HG03097 (cell line): Measurements from ENCODE around the gene ANGPTL2.

Experiments
- ATAC-seq: cut with Tn5 transposase; IDR thresholded peaks from one replicate; pipeline ENCODE4 v1.9.1; 2021; ENCODE audit not compliant: unreplicated experiment, low FRiP score

ANGPTL2 gene

DNA sequence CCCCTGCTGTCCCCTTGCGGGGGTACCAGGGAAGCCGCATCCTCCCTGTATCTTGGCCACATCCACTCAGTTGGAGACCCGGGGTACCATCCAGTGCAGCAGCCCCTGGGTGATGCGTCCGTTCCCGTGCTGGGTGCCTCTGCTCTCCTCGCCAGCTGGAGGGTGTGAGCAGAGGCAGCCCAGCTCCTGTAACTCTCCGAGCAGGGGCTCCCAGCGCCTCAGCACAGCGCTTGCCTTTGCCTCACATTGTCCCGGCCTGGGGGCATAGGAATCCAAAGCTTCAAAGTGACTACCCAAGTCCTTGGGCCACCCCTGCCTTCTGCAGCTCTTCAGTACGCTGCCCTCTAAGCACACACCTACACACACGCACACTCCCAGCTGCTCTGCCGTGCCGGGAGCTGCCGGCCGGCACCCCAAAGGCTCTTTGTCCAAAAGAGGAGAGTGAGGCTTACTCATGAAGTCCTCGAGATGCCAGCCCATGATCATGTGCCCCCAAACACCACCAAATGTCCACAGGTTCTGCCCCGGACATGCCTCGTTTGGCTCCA, 733 bp downstream of the ANGPTL2 start:
- no peak for ATAC-seq

DNA sequence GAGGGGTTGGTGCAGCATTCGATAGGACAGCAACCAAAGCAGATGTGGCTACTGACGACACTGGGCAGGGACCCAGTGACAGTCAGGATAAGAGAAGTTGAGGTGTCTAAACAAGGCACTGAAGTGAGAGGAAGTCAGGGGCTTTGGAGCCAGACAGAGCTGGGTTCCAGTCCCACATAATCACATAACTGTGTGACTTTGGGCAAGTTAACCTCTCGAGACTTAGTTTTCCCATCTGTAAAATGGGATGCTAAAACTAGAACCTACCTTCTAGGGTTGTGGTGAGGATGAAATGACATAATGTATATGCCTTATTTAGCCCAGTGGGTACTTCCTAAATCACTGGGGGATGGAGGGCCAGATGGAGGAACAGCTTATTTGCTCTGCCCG, 3.1 kb downstream of the ANGPTL2 start:
- ATAC-seq, result no peak

DNA sequence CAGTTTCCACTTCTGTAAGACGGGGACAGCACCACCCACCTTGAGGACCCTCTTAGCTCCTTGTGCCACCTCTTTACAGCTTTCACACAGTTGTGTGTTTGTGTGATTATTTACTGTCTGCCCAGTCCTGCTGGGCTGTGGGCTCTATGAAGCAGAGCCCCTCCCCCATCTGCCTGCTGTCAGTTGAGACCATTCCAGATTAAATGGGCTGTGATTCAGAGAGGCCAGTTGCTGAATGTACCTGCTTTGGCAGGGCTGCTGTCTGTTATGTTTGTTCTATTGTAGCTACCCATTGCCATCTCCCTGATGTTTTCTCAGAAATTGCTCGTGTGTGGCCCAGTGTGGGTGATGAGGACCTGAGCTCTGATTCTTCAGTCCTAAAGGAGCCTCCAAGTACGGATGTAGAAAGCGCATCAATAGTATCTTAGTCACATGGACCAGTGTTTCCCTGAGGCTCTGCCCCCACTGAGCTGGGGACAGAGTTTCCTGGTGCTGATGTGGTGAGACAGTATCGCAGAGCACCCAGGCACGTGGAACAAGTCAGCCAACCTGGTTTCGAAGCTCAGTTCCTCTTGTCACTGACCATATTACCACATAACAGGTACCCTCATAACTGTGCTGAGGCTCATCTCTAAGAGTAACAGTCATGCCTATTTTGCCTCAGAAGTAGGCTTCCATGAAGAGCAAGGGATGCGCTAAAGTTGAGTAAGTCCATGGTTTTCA, 3.7 kb downstream of the ANGPTL2 start:
- no peak for ATAC-seq

DNA sequence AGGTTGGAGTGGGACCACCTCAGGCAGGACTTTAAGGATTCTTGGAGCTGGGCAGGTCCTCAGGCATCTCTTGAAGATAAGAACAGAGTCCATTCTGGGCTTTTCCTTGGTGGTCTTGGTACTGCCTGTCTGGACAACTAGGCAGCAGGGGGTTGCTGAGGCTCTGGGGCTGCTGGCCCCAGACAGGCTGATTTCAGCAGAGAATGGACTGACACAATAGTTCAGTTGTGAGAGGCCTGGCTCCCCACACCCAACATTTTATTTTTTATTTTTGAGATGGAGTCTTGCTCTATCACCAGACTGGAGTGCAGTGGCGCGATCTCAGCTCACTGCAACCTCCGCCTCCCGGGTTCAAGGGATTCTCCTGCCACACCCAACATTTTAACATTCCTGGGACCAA, 4.6 kb downstream of the ANGPTL2 start:
- no peak for ATAC-seq

DNA sequence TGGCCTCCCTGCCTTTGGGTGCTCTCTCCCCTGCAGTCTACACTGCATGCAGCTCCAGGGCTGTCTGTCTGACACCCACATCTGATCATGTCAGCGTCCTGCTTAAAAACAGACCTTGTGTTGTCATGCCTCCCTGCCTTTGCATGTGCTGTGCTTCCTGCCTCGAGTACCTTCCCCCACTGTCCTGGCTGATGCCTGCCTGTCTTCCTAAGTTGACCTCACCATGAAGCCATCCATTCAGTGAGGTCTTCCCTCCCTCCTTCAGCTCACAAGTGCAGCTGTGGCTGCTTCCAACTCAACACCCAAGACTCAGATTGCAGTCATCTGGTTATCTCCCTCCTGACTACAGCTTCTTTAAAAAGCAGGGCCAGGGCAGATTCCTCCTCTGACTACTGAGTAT, 5.5 kb downstream of the ANGPTL2 start:
- no peak for ATAC-seq

DNA sequence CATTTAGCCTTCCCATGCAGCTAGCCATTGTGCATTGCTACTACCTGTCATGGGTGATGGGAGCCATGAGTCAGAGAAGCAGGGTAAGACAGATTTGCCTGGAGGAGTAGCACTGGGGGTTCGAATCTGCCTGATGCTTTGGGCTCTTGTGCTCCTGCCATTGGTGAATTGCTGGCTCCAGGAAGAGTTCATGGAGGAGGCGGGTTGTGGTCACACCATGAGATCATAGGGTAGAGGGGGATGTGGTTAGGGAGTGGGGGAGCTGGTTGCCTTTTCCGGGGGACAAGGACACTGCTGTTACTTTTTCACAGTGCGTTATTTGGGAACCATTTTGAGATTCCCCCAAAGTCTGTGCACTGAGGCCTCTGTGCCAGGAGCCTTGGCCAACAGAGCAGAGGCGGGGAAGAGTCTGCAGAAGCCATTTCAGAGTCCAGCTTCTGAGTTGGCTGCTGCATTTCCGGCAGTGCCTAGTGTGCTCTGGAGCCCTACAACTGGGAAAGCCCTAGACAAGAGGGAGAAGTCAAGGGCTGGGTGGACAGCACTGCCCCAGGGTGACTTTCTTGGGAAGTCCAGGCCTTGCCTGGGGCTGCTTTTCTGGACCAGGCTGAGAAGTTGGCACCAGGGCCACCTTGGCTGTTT, 6.2 kb downstream of the ANGPTL2 start:
- ATAC-seq, result no peak

DNA sequence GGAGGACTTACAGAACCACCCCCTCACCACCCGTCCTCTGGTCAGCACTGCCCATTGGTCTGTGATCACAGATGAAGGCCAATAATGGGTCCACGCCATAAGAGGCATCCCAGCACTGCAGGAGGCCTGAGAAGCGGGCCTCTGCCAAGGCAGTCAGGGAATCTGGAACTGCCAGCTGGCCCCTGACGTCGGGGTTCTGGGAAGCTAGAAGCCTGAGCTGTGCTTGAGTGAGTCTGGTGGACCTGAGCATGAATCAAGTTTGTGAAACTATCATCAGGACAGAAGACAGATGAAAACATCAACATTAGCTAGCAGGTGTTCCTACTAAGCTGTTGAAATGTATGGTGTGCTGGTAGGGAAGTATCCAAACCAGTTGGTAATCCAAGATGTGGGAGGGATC, 7.8 kb downstream of the ANGPTL2 start:
- ATAC-seq, result no peak

DNA sequence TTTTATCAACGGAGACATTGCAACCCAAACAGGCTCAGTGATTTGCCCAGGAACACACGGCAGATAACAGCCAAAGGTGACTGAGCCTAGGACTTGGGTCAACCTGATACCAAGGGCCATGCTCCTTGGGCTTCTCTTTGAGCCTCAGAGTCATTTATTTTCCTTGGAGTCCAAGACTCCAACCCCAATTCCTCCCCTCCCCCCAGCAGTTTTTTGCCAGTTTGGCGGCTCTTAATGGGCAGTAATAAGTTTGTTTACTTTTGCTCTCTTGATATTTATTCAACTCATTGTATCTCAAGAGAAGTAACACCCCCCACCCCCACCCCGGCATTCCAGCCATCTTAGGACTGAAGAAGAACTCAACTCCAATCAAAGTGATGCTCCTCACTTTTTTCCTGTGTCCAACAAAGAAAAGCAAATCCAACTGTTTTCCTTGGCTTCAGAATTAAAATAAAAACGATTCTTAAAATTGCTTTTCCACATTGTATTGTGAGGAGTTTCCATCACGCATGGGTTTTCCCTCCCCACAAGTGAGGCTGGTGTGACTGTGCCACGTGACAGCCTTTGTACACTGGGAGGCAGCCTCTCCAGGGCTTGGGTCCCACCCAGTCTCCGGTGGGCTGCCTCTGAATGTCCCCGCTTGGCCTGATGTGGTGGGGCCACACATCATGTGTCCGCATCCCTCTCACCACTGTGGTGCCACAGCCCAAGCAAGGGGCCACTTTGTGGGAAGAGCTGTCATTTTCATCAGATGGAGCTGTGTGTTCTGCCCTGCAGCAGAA, 9.1 kb downstream of the ANGPTL2 start:
- ATAC-seq, result no peak

DNA sequence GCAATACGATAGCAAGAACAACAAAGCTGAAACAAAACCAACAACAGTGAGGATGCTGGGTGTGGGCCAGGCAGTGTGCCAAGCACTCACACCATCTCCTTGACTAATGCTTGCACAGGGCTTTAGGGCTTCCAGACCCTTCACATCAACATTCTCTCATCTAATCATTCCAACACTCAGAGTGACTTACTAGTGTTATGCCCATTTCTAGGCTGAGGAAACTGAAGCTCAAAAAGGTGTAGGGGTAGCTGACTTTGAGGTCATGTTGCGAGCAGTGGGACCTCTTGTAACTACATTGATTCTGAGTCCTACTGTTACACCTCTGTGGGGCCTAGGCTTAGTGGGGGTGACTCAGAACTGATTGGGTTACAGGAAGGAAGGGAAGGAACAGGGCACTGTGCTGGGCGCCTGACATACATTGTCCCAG, 9.7 kb downstream of the ANGPTL2 start:
- no peak for ATAC-seq

DNA sequence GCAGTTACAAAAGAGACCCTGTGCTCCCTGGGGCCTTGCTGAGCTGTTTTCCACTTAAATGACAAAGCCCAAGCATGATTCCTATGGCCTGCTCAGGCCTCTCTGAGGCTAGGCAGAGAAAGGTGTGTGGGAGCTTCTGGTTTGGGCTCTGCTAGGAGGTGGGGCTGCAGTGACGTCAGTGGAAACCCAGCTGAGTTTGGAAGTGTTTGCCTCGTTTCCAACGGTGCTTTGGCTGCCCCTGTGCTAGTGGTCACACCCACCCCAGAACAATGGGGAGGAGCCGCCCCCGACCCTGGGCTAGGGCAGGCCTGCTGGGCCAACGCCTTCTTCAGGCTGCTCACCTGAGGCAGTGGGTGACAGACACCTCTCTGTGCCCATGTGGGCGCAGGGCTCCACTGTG, 10.4 kb downstream of the ANGPTL2 start:
- ATAC-seq, result no peak

DNA sequence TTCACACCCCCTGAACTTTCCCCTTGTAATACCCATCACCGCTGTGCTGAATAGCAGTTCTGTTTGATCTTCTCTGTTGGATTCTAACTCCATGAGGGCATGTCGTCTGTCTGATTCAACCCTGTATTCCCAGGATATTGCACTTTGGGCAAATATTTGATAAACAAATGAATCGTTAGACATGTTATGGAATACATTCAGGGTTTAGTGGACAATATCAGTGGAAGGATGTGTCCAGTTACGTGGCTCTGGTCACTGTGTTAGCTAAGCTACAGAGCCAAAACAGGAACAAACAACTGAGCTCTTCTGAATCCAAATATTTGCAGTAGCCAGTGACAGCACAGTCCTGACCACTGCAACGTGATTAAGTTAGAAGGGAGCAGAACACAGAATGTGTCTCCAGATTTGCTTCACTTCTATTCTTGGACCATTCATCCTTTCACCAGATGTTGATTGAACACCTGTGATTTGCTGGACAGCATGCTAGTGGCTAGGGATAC, 13.2 kb downstream of the ANGPTL2 start:
- ATAC-seq, result no peak

DNA sequence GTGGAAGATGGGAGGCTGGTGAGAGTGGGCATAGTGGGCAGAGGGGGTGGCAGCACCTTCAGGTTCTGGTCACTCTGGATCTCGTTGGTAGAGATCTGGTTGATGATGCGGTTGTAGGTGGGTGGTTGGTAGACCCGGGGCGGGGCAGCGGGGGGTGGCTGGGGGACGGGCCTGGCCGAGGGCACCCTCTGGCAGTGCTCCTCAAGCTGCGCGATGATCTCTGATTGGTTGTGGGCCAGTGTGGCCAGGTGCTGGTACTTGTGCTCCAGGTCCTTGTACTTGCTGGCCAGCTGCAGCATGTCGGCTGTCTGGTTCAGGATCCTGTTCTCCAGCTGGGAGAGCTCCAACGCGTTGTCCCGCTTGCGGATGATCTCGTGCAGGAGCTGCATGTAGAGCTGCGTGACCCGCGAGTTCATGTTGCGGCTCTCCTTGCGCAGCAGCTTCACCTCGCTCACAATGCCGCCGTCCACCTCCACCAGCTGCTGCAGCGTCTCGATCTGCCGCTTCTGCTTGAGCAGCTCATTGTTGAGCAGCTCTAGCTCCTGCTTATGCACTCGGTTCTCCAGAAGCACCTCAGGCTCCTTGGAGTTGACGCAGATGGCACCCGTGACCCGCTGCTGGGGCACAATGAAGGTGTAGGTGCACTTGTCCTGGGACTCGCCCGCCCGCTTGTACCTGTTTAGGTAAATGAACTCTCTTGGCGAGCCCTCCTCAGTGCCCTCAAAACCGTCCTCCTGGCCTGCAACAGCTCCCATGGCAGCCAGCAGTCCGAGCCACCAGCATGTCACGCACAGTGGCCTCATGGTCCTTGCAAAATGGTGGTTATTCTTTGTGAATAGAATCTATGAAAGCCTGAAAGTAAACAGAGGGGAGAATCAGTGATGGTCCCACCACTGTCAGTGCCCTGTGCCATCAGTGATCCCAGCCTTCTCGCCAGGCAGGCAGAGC, 14.2 kb downstream of the ANGPTL2 start:
- ATAC-seq, result no peak

DNA sequence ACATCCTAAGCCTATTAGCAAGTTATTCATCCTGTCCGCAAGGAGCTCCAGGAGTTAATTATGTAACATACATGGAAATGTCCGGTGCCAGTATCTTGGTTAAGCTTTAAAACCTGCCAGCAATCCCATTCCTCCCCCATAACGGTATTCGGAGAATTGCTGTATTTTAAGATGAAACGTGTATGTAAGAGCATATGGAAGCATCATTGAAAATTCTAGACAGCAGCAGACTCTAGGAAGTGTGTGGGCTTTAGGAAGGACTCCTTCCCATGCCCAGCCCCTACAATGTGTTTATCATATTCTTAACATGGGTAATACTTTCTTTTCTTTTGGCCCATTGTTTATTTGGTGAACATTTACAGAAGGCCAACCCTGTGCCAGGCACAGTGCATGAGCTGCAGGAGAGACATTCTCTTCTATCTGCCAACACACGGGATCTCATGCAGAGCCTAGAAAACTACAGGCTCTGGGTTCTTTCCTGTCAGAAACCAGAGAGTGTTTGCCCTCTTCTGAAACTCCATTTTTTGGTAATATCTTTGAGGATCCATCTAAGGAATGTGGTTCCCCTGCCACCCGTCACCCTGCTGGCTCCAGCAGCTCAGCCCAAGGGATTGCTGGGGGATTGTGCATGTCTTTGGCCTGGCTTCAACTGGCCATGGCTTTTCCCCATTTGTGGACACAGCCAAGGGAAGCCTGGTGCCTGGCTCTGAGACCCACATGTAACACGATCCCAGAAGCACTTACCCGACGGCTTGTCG, 15.1 kb downstream of the ANGPTL2 start:
- no peak for ATAC-seq

DNA sequence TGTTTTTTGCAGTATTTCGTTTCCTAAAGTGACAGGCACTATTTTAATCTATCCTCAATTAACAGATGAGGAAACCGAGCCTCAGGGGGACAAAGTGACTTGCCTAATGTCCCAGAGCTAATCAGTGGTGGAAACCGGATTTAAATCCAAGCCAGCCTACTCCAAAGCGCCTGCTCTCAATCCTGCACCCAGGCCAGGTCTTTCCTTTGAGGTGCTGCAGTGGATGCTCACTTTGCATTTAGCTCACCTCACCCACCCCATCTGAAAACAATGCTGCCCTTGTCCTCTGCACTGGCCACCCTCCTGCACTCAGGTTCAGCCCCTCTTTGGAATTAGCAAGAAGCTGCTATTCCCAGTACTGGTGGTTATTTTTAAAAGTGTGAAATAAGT, 16.0 kb downstream of the ANGPTL2 start:
- ATAC-seq, result no peak

DNA sequence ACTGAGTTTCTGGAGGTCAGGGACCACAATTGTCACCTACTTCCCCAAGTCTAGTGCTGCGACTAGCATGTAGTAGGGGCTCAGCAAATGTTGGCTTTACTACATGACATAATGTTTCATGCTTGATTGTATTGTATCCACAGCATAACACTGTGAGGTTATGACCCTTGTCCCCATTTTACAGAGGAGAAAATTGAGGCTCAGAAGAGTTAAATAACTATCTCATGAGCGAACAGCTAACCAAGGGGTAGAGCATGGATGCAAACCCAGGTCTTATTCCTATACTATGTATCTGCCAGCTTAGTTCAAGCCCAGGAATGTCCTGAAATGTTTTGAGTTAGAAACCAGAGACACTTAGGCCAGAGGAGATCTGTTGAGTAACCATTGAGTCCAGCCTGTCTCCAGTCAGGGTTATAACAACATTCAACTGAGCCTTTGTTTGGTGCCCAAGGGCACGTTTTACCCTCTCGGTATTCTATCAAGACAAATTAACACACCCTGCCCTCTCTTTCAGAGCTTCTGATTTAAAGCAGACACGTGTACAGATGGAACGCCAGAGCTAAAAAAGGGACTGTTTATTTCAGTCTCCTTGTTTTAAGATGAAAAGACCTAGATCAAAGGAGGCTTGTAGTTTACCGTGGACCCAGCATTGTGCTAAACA, 16.5 kb downstream of the ANGPTL2 start:
- ATAC-seq, result no peak

DNA sequence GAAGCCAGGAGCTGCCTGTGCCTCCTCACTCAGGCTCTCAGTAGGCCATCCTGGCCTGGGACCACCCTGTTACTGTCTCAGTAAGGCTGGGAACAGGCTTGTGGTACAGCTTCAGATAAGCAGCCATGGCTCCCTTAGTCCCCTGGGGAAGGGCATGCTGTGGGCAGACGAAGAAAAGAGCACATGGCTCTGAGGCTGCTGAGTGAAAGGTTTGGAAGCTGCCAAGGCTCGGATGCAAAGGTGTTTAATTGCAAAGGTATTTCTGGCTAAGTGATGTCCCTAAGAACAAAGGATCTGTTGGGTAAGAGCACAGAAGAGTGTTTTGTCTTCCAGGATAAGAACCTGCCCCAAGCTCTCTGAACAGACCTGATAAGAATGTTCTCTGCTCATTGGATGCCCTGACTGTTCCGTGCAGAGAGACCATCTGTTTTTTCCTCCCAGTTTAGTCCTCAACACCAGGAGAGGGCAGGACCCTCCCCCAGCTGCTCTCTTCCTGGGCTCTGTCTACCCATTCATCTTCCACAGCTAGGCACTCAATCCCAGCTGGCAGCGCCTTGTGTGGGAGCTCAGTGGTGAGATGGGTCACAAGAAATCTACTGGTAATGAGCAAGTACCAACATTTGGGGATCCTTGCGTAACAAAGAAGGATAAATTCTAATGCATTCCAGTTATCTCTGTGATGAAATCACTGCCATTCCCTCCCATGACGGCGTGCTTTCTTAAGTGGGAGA, 17.7 kb downstream of the ANGPTL2 start:
- no peak for ATAC-seq

DNA sequence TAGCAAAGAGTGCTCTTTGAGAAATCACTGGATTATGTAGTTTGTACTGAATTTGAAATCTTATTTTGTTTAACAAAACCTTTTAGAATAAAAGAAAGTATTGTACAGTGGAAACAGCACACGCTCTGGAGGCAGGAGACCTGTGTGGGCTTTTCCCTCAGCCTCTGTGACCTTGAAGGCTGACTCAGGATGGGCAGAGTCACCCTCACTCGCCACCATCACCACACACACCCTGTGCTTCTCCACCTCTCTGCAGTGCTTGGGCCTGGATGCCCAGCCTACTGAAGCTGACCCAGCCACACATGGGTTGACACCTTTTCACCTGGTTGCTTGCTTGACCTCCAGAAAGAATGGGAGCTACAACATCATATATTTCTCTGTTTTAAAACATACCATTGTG, 19.6 kb downstream of the ANGPTL2 start:
- ATAC-seq, result no peak

DNA sequence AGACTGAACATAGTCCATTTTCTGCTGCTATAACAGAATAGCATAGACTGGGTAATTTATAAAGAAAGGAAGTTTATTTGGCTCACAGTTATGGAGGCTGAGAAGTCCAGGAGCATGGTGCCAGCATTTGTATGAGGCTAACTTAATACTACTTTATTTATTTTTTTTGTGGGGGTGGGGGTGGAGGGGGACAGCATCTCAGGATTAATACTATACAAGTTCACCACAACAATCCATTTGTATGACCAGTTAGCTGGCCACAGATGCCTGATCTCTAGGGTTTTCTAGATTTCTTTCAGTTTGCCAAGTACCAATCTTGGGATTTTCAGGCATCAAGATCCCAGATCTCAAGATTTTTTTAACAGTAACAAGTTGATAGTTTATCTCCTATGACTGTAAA, 20.3 kb downstream of the ANGPTL2 start:
- no peak for ATAC-seq
